Neuron (in vitro differentiated cells): ENCODE results near the gene TTLL6.
"Not testable (repeated sequence)": the region's sequence is repeated elsewhere in the genome, so short reads cannot be mapped to it uniquely, and the experiment has no call there.

Experiments used
- H2AFZ ChIP-seq: one replicate; pipeline ENCODE4 v1.6.1; 2013; ENCODE audit warnings: low read depth, mild to moderate bottlenecking, inconsistent platforms, low read length, moderate library complexity
- H3K27me3 ChIP-seq: one replicate; pipeline ENCODE4 v1.6.1; 2013; ENCODE audit warnings: low read length; ENCODE audit not compliant: insufficient read depth
- H3K36me3 ChIP-seq: one replicate; pipeline ENCODE4 v1.6.1; 2013; ENCODE audit warnings: low read length; ENCODE audit not compliant: insufficient read depth
- H3K4me1 ChIP-seq: one replicate; pipeline ENCODE4 v1.6.1; 2013; ENCODE audit warnings: low read length; ENCODE audit not compliant: insufficient read depth
- H3K4me3 ChIP-seq: 2 replicates; pipeline ENCODE4 v1.5.1; 2013; ENCODE audit warnings: mild to moderate bottlenecking, low read length, moderate library complexity
- H3K9me3 ChIP-seq: one replicate; pipeline ENCODE4 v1.6.1; 2013; ENCODE audit warnings: low read length

Gene TTLL6

GRCh38 chr17:48834973-48835372 lies 17.9 kb upstream of the TTLL6 start:
- H3K36me3 ChIP-seq, result no peaks in the 10 kb centered on the region
- peaks cover 6% of the 10 kb centered on the region for H3K4me1 ChIP-seq
- no peaks in the 10 kb centered on the region for H3K9me3 ChIP-seq
- no peak overlapping the region for H2AFZ ChIP-seq
- no peaks in the 10 kb centered on the region for H3K27me3 ChIP-seq
- H3K4me3 ChIP-seq, result no peak overlapping the region

DNA sequence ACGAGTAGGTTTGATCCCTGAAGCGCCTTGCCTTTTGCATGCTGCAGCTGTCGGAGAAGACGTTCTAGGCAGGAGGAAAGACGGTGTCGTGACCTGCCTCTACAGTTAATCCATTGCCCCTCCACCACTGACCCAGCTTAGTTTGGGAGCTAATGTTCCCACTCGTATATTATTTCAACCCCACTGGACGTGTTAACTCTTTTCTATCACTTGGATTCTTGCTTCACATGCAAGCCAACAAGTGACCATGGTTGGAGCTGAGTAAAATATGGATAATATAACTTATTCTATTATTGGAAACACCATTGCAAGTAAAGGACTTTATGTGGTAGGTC lies 14.5 kb upstream of the TTLL6 start:
- no peaks in the 10 kb centered on the region for H3K9me3 ChIP-seq
- peak overlapping the region; percentile 96 for H2AFZ ChIP-seq
- H3K4me3 ChIP-seq, result peak overlapping the region; percentile 84
- H3K36me3 ChIP-seq, result no peaks in the 10 kb centered on the region
- no peaks in the 10 kb centered on the region for H3K27me3 ChIP-seq
- H3K4me1 ChIP-seq, result peaks cover 6% of the 10 kb centered on the region

DNA sequence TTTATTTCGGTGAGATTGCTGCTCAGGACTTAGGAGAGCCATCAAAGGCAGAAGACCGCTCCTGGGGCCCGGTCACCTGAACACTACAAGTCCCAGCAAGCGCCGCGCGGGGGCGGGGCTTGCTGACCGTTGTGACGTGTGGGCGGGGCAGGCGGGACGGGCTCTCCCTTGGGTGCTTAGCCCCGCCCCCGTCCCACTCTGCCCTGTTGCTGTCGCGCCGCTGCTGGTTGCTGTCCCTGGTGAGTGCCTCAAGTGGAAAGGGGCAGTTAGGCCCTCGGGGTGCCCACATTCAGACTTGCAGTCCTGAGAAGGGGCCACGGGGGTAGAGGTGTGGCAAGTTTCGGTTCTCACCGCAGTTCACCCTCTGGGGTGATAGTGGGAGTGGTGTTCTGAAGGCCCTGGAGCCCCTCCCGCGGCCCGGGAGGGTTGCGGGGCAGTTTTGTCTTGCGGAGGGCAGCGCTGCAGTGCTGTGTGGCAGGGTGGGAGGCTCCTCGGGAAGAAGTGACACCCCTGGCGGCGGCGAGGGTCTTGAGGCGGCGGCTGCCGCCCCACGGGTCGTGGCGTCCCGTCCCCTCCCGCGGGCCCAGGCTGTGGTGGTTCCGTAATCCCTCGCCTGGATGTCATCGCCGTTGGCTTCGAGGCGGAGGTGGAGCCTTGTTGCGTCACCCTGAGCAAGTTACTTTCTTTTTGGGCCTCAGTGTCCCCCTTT lies 14.0 kb upstream of the TTLL6 start, which contains the start of gene CALCOCO2:
CALCOCO2 (plus strand) TSS at position 196 of the 709 bp plus-strand sequence. CDS start 10,673 bp downstream, outside the sequence.
- H2AFZ ChIP-seq, result peak within 1 kb of the TSS; percentile 96
- H3K27me3 ChIP-seq, result no peaks in the 10 kb centered on the region
- peak within 1 kb of the TSS; percentile 84 for H3K4me3 ChIP-seq
- no peaks in the 10 kb centered on the region for H3K36me3 ChIP-seq
- H3K9me3 ChIP-seq, result no peaks in the 10 kb centered on the region
- peaks cover 6% of the 10 kb centered on the region for H3K4me1 ChIP-seq

DNA sequence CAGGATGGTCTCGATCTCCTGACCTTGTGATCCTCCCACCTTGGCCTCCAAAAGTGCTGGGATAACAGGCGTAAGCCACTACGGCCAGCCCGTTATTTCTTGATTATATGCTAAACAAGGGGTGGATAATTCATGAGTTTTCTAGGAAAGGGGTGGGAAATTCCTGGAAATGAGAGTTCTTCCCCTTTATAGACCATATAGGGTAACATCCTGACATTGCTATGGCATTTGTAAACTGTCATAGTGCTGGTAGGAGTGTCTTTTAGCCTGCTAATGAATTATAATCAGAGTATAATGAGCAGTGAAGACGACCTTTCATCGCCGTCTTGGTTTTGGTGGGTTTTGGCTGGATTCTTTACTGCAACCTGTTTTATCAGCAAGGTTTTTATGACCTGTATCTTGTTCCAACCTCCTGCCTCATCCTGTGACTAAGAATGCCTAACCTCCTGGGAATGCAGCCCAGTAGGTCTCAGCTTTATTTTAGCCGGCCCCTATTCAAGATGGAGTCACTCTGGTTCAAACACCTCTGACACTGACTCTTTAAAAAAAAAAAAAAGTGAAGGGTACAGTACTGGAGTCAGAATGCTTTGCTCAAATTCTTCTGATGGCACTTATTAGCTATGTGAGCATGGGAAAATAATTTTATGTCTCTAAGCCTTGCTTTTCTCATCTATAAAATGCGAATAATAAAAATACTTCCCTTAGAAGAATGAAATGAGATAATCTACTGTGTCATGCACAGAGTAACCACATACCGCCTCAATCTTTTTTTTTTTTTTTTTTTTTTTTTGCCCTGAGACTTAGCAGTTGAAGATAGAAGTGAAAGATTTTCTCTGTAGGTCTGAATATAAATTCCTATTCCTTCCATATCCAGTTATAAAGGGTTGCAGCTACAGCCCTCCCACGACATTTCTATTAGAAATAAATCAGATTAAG lies 8.7 kb upstream of the TTLL6 start:
- Histone ChIP-seq H3K4me3 (no peak overlapping the region), H3K4me1 (peaks cover 4% of the 10 kb centered on the region), H3K36me3 (no peaks in the 10 kb centered on the region), H3K9me3 (no peaks in the 10 kb centered on the region), H3K27me3 (no peaks in the 10 kb centered on the region), H2AFZ (no peak overlapping the region)

GRCh38 chr17:48820936-48821335 lies 3.9 kb upstream of the TTLL6 start:
- not testable (repeated sequence) for H3K9me3 ChIP-seq, H3K36me3 ChIP-seq, H2AFZ ChIP-seq, H3K4me3 ChIP-seq, H3K27me3 ChIP-seq
- peaks cover 27% of the 10 kb centered on the region for H3K4me1 ChIP-seq

GRCh38 chr17:48819466-48819865 lies 2.4 kb upstream of the TTLL6 start:
- Histone ChIP-seq H3K9me3 (no peaks in the 10 kb centered on the region), H3K27me3 (peaks cover 14% of the 10 kb centered on the region), H3K4me3 (no peak overlapping the region), H2AFZ (no peak overlapping the region), H3K36me3 (no peaks in the 10 kb centered on the region), H3K4me1 (peaks cover 24% of the 10 kb centered on the region)

DNA sequence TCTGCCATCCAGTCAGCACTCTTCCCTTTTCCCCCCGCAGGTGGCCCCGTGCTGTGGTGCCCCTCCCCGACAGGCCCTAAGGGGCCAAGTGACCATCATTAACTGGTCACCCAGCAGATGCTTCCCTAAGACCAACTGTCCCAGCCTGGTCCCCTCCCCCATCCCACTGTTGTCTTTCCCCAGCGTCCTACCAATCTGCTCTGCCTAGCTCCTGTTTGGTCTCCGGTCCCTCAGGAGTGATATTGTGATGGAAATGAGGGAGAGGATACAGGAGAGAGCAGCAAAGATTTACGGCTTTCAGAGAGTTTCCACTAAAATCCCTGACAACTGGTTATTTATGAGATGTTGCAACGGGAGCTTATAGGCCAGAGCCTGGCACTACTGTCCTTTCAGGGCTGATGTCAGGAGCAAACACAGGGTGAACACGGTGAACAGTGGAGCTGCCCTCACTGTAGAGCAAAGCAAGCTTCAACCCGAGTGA lies 1.4 kb upstream of the TTLL6 start:
- H3K27me3 ChIP-seq, result peaks cover 15% of the 10 kb centered on the region
- peak overlapping the region; percentile 1 for H2AFZ ChIP-seq
- no peak overlapping the region for H3K4me3 ChIP-seq

GRCh38 chr17:48816438-48816773 lies 623 bp downstream of the TTLL6 start:
- H3K4me3 ChIP-seq, result peak overlapping the region; percentile 39

More for the DNA sequence above, 1.4 kb upstream of the TTLL6 start:
- Histone ChIP-seq H3K36me3 (no peaks in the 10 kb centered on the region), H3K4me1 (peaks cover 24% of the 10 kb centered on the region), H3K9me3 (no peaks in the 10 kb centered on the region)

GRCh38 chr17:48815311-48815710 lies 1.7 kb downstream of the TTLL6 start:
- H3K4me3 ChIP-seq, result no peak overlapping the region
- peaks cover 24% of the 10 kb centered on the region for H3K27me3 ChIP-seq
- no peaks in the 10 kb centered on the region for H3K9me3 ChIP-seq
- H3K4me1 ChIP-seq, result peaks cover 24% of the 10 kb centered on the region
- H2AFZ ChIP-seq, result no peak overlapping the region
- no peaks in the 10 kb centered on the region for H3K36me3 ChIP-seq

More at GRCh38 chr17:48816438-48816773, 623 bp downstream of the TTLL6 start:
- no peaks in the 10 kb centered on the region for H3K36me3 ChIP-seq
- peaks cover 24% of the 10 kb centered on the region for H3K27me3 ChIP-seq
- peaks cover 24% of the 10 kb centered on the region for H3K4me1 ChIP-seq
- peak overlapping the region; percentile 63 for H2AFZ ChIP-seq
- H3K9me3 ChIP-seq, result no peaks in the 10 kb centered on the region

DNA sequence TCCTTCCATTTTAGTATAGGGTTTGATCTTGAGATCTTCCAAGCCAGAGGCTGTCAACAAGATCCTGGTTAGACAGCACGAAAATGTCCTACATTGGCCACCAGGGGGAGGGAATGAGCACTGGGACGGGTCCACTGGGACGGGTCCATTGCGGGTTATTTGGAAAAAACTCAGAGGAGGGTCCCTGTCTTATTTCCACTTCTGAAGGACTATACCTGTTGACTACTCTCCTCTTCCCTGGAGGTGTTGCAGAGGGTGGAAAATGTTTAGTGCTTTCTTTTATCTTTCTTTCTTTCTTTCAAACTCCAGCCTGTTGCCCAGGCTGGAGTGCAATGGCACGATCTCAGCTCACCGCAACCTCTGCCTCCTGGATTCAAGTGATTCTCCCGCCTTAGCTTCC lies 2.5 kb downstream of the TTLL6 start:
- H3K9me3 ChIP-seq, result no peaks in the 10 kb centered on the region
- peaks cover 24% of the 10 kb centered on the region for H3K27me3 ChIP-seq
- no peaks in the 10 kb centered on the region for H3K36me3 ChIP-seq
- no peak overlapping the region for H2AFZ ChIP-seq
- H3K4me3 ChIP-seq, result no peak overlapping the region
- H3K4me1 ChIP-seq, result peaks cover 24% of the 10 kb centered on the region

DNA sequence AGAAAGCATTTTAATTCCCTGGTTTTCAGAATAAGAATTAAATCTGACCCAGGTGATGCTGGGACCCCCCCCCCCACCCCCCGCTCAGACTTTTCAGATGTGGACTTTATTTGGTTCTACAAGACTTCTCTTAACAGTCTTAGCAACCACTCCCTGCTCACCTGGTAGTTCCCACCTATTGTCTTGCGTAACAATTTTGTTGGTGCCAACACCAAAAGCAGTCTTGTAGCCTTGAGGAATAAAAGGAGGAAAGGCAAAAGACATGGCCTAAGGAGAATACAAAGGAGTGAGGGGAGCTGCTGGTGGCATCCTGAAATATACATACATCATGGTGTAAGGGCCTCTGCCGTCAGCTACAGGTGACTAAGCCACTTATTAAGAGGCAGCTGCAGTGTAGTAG lies 5.0 kb downstream of the TTLL6 start:
- no peaks in the 10 kb centered on the region for H3K36me3 ChIP-seq
- peaks cover 24% of the 10 kb centered on the region for H3K27me3 ChIP-seq
- H3K9me3 ChIP-seq, result no peaks in the 10 kb centered on the region
- H3K4me1 ChIP-seq, result peaks cover 6% of the 10 kb centered on the region
- H2AFZ ChIP-seq, result no peak overlapping the region
- H3K4me3 ChIP-seq, result no peak overlapping the region

DNA sequence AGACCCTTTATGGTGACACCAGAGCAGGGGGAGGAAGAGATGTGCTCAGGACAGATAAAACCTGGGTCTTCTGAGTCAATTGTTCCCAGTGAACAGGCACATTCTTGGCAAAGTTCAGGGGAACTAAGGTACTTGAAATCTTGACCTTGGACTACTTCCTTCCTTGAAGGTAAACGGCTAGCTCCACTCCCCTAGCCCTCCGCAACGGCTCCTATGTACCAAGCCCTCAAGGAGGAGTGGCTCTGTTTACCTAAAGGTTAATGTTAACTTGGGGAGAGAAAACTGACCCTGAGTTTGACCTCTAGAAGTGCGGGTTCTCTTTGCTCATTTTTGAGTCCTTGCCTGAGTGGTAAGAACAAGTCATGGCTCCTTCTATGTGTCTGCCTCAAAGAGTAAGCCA lies 7.8 kb downstream of the TTLL6 start:
- H2AFZ ChIP-seq, result no peak overlapping the region
- no peak overlapping the region for H3K4me3 ChIP-seq
- peaks cover 22% of the 10 kb centered on the region for H3K27me3 ChIP-seq
- no peaks in the 10 kb centered on the region for H3K36me3 ChIP-seq
- no peaks in the 10 kb centered on the region for H3K4me1 ChIP-seq
- no peaks in the 10 kb centered on the region for H3K9me3 ChIP-seq

GRCh38 chr17:48804936-48805411 lies 12.1 kb downstream of the TTLL6 start:
- Histone ChIP-seq H3K27me3 (peaks cover 29% of the 10 kb centered on the region), H2AFZ (no peak overlapping the region), H3K4me1 (no peaks in the 10 kb centered on the region), H3K4me3 (no peak overlapping the region), H3K9me3 (no peaks in the 10 kb centered on the region), H3K36me3 (no peaks in the 10 kb centered on the region)
